RCC 7860 (cell line): ENCODE results near the gene XAB2.
A peak's percentile ranks its signal among the peaks of the same experiment; 100 is the strongest.

Experiments used
- DNase-seq: peaks from one replicate; pipeline ENCODE4 v3.0.0-alpha.2; 2015; ENCODE audit warnings: low spot score
- FAIRE-seq: peaks from 2 replicates; lab custom pipeline; 2012; peaks lifted over from hg19 to GRCh38; lab: Jason Lieb, UNC

XAB2 gene

DNA sequence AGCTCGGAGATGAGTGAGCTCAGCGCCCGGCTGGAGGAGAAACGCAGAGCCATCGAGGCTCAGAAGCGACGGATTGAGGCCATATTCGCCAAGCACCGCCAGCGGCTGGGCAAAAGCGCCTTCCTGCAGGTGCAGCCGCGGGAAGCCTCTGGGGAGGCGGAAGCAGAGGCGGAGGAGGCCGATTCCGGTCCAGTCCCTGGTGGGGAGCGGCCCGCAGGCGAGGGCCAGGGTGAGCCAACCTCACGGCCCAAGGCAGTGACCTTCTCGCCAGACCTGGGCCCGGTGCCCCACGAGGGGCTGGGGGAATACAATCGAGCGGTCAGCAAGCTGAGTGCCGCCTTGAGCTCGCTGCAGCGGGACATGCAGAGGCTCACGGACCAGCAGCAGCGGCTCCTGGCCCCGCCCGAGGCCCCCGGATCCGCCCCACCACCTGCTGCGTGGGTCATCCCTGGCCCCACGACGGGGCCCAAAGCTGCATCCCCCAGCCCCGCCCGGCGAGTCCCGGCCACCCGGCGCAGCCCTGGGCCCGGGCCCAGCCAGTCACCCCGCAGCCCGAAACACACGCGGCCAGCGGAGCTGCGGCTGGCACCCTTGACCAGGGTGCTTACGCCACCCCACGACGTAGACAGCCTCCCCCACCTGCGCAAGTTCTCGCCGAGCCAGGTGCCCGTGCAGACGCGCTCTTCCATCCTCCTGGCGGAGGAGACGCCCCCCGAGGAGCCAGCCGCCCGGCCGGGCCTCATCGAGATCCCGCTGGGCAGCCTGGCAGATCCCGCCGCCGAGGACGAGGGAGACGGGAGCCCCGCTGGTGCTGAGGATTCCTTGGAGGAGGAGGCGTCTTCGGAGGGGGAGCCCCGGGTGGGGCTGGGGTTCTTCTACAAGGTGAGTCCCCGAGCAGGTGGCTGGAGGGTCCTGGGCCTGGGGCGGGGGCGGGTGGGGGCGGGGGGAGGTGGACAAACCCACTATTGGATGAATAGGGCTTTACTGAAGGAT lies 16.8 kb downstream of the XAB2 start:
- DNase-seq (no peak), FAIRE-seq (no peak)

DNA sequence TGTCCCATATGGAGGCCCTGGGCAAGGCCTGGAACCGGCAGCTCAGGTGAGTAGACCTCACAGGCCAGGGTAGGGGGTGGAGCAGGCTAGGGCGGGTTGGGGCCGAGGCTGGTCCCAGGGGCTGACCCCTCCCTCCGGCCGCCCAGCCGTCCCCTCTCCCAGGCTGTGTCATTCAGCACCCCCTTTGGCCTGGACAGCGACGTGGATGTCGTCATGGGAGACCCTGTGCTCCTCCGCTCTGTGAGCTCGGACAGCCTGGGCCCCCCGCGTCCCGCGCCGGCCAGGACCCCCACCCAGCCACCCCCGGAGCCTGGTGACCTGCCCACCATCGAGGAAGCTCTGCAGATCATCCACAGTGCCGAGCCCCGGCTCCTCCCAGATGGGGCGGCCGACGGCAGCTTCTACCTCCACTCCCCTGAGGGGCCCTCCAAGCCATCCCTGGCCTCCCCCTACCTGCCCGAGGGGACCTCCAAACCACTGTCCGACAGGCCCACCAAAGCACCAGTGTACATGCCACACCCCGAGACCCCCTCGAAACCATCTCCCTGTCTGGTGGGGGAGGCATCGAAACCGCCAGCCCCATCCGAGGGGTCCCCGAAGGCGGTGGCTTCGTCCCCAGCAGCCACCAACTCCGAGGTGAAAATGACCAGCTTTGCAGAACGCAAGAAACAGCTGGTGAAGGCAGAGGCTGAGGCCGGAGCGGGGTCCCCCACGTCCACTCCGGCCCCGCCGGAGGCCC lies 17.6 kb downstream of the XAB2 start:
- FAIRE-seq (no peak), DNase-seq (no peak)

DNA sequence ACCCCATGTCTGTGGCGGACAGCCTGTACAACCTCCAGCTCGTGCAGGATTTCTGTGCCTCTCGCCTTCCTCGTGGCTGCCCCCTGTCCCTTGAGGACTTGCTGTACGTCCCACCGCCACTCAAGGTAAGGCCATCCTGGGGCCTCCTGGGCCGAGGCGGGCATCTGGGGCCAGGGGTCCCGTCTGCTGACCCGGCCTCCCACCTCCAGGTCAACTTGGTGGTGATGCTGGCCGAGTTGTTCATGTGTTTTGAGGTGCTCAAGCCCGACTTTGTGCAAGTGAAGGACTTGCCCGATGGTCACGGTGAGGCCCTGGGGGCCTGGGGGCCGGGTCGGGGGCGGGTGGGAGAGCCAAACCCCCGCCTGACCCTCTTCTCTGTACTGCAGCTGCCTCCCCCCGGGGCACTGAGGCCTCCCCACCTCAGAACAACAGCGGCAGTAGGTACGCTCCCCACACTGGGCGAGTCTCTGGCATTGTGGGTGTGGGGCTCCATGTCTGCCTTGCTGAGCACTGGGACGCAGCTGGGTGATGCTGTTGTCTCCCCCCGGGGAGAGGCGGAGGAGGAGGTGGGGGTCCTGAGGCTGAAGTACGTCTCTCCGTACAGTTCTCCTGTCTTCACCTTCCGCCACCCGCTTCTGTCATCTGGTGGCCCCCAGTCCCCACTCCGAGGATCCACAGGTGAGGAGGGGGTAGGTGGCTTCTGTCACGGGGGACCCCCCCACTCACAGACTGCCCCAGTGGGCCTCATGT lies 18.7 kb downstream of the XAB2 start:
- no peak for FAIRE-seq

DNA sequence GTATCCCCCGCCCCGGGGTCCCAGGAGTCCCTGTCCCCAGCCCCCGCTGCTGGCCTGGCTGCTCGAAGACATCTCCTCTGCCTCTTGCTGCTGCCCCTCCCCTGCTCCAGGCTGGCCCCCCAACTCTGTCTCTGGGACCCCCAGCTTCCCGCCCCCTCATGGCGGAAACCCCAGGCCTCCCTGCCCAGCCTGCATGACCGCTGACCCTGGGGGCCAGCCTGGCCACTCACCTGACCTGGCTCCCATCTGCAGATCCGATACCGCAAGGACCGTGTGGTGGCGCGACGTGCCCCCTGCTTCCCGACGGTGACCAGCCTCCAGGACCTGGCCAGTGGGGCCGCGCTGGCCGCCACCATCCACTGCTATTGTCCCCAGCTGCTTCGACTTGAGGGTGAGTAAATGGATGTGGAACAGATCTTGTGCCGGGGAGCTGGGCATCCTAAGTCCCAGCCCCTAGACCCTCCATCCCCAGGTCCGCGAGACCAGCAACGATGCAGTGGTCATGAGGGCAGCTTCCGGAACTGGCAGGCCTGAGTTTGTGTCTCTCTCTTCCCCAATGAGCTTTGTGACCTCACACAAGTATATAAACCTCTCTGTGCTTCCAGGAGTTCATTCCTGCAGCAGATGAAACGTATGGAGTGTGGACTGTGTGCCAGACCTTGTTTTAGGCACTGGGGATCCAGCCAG lies 21.3 kb downstream of the XAB2 start:
- FAIRE-seq, result no peak
- no peak for DNase-seq

More for the DNA sequence above, 18.7 kb downstream of the XAB2 start:
- DNase-seq, result no peak

DNA sequence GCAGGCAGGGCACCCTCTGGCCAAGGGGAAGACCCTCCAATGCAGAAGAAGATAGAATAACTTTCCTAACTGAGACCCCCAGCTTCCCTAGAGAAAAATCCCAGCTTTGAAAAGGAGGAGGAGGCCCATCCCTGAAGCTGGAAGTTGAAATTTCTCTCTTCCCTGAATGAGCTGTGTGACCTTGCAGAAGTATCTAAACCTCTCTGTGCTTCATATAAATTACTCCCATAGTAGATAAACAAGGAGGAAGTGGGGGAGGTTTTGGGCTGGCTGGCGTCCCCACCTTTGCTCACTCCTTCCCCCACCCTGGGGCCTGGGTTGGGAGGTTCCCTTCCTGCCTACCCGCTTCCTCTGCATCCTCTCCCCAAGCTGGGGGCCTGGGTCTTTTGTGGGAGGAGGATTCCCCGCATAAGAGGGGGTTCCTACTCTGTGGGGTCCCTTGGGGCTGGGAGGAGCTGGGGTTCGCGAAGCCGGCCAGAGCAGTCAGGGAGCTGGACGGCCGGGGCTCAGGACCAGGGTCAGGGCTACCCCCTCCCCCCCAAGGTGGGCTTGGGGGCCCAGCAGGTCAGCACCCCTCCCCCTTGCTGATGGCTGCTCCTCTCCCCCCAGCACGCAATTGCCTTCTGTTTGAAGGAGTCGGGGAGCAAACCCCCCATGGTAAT lies 22.0 kb downstream of the XAB2 start:
- no peak for DNase-seq
- no peak for FAIRE-seq

DNA sequence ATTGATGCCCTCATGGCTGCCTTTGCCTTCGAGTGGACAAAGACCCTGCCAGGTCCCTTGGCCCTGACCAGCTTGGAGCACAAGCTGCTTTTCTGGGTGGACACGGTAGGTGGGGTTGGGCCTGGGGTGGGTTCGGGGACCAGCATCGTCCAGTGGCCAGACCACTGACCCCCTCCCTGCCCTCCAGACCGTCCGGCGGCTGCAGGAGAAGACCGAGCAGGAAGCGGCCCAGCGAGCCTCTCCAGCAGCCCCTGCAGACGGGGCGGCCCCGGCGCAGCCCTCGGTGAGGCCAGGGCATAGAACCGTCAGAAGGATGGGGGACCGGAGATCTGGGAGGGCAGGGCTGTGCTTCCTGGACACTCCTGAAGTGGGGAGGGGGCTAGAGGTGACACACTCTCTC lies 23.1 kb downstream of the XAB2 start:
- FAIRE-seq, result no peak
- no peak for DNase-seq

DNA sequence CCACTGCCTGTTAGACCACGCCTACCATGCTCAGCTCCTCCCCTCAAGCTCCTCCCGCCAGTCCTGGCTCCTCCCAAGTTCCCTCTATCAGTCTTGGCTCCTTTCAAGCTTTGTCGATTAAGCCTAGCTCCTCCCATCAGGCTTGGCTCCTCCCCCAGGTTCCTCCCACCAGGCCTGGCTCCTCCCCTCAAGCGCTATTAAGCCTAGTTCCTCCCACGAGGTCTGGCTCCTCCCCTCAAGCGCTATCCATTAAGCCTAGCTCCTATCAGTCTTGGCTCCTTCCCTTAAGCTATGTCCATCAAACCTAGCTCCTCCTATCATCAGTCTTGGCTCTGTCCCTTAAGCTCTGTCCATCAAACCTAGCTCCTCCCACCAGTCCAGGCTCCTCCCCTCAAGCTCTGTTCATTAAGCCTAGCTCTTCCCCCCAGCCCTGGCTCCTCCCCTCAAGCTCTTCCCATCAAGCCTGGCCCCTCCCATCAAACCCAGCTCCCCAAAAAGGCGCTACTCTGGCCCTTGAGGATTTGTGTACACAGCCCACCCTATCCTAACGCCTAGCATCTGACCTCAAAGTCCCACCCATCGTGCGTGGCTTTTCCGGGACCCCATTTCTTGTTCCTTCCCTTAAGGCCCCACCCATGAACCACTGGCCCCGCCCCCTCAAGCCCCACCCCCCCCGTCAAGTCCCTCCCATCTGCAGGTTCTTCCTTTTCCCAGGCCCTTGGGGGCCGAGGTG lies 23.7 kb downstream of the XAB2 start:
- FAIRE-seq (no peak), DNase-seq (peak; percentile 4)

DNA sequence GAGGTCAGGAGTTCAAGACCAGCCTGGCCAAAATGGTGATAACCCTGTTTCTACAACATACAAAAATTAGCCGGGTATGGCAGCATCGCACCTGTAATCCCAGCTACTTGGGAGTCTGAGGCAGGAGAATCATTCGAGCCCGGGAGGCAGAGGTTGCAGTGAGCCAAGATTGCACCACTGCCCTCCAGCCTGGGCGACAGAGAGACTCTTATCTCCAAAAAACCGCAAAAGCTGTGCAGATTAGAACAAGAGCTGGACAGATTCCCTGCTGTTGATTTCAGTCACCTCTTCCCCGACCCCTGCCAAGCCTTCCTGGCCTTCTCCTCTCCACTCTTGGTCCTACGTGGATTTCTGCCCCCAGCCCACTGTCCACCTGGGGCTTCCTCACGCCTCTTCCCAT lies 25.4 kb downstream of the XAB2 start:
- FAIRE-seq (no peak), DNase-seq (no peak)

DNA sequence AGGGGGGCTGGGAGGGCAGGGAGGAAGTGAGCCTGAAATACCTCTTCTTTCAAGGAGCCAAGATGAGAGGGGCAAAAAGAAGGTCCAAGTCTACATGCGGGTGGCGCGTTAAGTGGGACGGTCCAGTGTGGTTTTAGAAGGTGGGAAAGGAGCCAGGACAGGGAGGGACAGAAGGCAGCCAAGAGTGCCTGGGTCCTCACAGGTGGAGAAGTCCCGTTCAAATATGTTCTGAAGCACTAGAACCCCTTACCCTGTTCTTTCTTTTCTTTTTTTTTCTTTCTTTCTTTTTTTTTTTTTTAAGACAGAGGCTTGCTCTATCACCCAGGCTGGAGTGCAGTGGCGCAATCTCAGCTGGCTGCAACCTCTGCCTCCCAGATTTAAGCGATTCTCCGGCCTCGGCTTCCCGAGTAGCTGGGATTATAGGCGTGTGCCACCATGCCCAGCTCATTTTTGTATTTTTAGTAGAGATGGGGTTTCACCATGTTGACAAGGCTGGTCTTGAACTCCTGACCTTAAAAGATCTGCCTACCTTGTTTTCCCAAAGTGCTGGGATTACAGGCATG lies 26.3 kb downstream of the XAB2 start:
- DNase-seq, result no peak
- FAIRE-seq, result no peak

DNA sequence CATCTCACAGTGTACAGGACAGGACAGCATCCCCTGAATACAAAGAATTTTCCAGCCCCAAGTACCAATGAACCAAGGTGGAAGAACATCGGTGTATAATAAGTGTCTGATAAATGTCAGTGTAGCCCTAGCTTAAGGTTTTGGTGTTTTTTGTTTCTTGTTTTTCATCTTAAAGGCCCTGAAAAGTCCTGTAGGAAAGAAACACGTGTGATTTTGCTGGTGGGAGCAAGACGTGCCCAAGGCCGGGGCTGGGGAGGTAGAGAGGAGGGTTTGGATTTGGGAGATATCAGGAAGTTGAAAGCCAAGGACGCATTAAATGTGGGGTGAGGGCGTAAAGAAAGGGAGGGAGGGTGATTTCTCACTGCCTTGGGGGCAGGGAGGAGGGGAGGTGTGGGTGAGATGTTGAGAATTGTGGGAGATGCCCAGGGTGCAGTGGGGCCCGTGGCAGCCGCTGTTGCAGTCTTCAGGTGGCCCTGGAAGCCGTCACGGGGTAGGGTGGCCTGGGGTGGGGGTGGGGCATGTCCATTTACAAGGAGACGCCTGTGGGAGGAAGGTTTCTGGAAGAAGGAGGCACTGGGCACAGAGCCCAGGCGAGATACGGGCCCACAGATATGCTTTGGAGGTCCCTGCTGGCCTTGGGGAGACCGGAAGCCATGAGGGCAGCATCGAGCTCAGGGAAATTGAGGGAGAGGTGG lies 27.0 kb downstream of the XAB2 start:
- FAIRE-seq, result no peak

DNA sequence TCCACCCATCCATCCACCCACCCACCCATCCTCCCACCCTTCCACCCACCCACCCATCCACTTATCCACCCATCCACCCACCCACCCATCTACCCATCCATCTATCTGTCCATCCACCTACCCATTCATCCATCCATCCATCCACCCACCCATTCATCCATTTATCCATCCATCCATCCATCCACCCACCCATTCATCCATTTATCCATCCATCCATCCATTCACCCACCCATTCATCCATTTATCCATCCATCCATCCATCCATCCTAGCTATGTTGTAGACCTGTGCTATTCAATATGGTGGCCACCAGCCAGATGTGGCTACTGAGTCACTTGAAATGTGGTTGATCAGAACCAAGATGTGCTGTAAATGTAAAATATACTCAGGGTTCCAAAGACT lies 28.6 kb downstream of the XAB2 start:
- no peak for DNase-seq
- FAIRE-seq, result no peak

More for the DNA sequence above, 27.0 kb downstream of the XAB2 start:
- DNase-seq, result no peak

DNA sequence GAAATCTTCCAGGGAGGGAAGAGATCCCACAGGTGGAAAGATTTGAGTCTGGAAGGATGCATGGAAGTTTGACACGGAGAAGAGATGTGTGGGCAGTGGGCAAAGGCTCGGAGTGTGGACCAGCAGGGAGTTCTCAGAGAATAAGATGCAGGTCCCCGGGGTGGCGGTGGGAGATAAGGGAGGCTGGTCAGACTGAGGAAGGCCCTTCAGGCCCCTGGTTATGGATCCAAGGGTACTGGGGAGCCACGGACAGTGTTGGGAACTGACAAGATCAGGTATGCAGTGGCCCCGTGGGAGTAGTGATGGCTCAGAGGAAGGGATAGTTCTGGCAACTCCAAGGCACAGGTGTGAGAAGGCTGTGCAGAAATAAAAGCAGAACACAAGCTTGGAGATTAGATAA lies 31.2 kb downstream of the XAB2 start:
- DNase-seq (no peak), FAIRE-seq (no peak)

DNA sequence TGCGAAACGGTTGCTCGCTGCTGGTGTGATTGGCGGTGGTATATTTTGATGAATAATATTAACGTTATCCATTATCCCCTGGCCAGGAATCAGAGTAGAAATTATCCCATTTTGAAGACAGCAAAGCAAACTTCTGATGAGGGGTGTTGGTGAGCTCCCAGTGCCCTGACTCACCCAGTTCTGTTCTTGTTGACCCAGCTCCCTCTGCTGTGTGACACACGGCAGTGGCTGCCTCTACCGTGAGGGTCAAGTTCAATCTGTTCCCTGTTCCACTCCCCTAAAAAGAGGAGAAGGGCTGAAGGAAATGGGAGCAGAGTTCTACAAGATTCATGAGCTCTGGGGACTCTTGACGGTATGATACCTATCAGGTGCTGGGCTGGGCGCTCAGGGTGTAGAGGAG lies 31.7 kb downstream of the XAB2 start:
- FAIRE-seq, result no peak
- no peak for DNase-seq

DNA sequence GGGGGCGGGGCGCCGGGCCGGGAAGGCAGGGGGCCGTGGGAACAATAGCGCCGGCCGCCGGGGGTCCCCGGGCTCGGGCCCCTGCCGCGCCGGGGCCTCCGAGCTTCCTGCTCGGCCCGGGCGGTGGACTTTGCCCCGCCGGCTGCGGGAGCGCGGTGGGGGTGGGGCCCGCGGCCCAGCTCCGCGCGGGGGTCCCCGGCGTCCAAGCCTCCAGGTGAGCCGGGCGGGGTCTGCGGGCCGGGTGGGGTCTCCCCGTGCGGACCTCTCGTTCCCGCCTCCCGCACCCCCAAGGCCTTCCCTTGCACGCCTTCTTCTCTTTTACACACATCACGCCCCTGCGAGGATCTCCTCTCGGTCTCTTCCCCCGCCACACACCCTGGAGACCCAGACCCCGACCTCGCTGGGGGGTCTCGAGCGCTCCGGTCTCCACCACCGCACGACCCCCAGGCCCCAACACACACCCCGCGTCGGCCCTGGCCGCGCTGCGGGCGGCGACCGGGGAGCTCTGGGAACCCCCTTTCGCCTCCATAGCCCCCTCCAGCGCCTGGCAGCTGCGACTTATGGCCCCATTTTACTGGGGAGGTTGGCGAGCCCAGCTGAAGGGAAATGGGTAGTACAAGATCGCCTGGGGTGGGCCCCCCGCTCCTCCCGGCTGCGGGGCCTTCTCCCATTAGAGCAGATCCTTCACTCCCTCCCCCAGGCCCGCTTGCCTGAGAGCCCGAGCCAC lies 33.0 kb downstream of the XAB2 start:
- DNase-seq, result no peak
- no peak for FAIRE-seq

DNA sequence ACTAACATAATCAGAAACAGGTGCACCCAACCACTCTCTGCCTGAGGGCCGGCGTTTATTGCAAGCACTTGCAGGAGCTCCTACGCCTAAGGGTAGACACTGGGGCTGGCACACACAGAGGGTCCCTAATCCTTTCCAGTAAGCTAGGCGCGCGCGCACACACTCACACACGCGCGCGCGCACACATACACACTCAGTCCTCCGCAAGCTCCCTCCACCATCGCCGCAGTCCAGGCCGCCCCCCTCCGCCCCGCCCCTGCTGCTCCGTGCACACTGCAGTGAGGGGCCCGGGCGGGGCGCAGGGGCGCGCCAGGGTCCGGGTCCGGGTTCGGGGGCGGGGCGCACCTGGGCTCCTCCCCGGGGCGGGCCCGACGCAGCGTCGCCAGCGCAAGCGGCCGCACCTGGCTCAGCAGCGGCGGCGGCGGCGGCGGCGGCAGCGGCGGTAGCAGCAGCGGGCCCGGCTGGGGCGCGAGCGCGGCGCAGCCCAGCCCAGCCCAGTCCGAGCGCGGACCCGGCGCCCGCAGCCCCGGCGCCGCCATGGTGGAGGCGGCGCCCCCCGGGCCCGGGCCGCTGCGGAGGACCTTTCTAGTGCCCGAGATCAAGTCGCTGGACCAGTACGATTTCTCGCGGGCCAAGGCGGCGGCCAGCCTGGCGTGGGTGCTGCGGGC lies 33.7 kb downstream of the XAB2 start, which contains the start of gene CAMSAP3:
CAMSAP3 (plus strand) TSS at position 398 of the 668 bp plus-strand sequence; CDS start at position 538, 140 bp downstream.
- DNase-seq (no peak), FAIRE-seq (no peak)

DNA sequence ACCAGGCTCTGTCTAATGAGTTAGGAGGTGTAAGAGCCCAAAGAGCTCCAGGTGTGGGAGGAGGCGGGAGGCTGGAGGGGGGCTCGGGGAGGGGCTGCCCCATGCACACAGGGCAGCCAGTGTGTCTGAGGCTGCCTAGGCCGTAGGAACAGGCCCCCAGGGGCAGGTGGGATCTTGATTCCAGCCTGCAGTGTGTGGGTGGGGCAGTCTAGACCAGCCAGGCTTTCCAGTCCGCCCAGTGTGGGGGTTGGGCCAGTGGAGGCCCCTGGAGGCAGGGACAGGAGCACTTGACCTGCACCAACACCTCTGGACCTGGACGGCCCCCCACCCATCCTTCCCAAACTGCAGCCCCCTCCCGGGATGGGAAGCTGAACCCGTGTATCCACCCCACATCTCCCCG lies 39.1 kb downstream of the XAB2 start:
- FAIRE-seq (no peak), DNase-seq (no peak)

DNA sequence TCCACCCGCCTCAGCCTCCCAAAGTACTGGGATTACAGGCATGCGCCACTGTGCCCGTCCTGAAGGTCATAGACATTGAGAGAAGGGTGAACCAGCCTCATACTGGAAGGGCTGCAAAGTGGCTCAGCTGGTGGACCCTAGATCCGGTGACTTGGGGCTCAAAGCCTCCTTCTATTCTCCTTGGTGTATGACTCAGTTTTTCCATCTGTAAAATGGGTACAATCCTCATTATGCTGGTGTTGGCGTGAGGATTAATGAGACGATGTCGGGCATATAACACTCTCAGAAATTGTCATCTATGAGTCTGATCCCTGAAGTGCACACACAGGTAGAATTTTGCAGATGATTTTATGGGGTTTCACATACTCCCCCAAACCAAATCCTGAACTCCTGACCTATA lies 39.5 kb downstream of the XAB2 start:
- FAIRE-seq, result no peak
- DNase-seq, result no peak
